Hematopoietic multipotent progenitor cell treated with erythropoietin and hydrocortisone succinate and interleukin-3 and kit ligand, for 8 days (in vitro differentiated cells): ENCODE results near the gene LIG1.
"Not testable (repeated sequence)": the region's sequence is repeated elsewhere in the genome, so short reads cannot be mapped to it uniquely, and the experiment has no call there.

Source experiments
- DNase-seq: peaks from one replicate; pipeline ENCODE4 v3.0.0-alpha.2; 2015

Gene LIG1

GRCh38 chr19:48120505-48120904 is 49.6 kb downstream of the LIG1 start:
- no peak for DNase-seq

DNA sequence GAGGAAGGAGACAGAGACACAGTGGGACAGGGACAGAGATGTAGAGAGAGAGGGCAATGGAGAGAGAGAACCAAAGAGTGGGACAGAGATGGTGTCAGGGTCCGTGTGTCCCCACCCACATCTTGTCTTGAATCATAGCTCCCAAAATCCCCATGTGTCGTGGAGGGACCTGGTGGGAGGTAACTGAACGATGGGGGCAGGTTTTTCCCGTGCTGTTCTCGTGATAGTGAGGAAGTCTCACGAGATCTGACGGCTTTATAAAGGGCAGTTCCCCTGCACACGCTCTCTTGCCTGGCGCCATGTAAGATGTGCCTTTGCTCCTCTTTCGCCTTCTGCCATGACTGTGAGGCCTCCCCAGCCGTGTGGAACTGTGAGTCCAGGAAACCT is 52.0 kb downstream of the LIG1 start:
- no peak for DNase-seq

DNA sequence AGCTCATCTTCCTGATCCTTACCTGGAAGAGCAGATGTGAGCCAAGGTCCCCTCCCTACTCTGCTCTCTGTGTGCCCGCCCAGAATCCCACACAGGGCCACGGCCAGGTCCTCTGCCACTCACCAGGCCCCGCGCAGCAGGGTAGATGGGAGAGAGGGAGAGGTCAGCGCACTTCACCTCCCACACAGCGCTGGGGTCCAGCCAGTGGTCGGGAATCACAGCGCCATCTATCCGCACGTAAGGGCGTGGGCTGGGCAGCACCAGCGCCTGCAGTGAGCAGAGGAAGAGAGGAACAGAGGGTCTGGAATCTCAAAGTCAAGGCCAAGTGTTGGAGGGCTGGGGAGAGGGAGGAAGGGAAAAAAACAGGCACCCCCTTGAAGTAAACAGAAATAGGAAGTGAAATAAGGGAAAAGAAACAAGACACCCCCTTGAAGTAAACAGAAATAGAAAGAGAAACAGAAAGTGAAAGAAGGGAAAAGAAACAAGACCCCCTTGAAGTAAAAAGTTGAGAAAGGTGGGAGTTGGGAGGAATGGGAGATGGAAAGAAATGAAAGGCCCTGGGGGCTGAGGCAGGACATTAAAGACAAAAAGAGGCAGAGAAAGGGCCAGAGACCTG is 52.5 kb downstream of the LIG1 start:
- no peak for DNase-seq

GRCh38 chr19:48113190-48113917 is 56.8 kb downstream of the LIG1 start:
- DNase-seq: no peak

DNA sequence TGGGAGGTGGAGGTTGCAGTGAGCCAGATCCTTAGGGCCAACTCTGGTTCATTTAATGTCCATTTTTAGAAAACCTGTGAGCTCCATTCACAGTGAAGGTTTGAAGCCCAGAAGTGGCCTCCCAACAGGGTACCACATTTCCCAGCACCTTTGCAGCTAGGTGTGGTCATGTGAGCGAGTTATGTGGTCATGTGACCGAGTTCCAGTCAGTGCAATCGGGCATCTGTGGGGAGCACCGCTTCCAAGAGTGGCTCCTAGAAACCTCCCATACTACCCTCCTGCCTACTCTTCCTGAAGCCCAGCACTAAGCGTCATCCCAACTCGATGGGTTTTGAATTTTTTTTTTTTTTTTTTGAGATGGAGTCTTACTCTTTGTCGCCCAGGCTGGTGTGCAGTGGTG is 58.9 kb downstream of the LIG1 start:
- DNase-seq: no peak

DNA sequence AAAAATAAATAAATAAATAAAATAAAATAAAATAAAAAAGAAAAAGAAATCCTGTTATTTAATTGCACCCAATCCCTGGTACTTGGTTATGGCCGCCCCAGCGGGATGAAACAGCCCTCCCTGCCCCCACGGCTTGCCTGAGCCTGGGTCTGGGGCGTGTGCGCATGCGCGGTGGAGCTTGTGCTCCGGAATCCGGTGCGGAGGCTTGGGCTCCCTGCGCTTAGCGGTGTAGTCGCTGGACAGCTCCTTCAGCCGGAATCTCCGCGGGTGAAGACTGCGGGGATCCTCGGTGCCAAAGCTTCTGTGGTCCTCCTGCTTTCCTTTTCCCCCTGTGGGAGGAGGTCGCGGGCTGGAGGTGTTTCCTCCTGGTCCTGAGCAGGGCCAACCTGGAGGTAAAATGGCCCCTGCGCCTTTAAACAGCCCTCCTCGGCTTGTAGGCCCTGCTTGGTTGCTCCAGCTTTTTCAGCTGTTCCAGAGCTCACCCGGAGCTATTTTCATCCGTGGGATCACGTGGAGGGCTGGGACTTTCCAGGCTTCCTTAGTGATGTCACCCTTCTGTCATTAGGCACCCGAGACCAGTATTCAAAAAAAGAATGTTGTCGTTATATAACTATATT is 59.7 kb downstream of the LIG1 start, which contains the start of gene PLA2G4C:
Gene PLA2G4C, minus strand, starts transcription at position 468 of the 617 bp plus-strand sequence. CDS start 4,288 bp downstream, outside the sequence.
- peak; percentile 88 for DNase-seq

GRCh38 chr19:48108997-48109782 is 61.0 kb downstream of the LIG1 start:
- DNase-seq: no peak

GRCh38 chr19:48103922-48104321 is 66.2 kb downstream of the LIG1 start:
- DNase-seq: no peak

DNA sequence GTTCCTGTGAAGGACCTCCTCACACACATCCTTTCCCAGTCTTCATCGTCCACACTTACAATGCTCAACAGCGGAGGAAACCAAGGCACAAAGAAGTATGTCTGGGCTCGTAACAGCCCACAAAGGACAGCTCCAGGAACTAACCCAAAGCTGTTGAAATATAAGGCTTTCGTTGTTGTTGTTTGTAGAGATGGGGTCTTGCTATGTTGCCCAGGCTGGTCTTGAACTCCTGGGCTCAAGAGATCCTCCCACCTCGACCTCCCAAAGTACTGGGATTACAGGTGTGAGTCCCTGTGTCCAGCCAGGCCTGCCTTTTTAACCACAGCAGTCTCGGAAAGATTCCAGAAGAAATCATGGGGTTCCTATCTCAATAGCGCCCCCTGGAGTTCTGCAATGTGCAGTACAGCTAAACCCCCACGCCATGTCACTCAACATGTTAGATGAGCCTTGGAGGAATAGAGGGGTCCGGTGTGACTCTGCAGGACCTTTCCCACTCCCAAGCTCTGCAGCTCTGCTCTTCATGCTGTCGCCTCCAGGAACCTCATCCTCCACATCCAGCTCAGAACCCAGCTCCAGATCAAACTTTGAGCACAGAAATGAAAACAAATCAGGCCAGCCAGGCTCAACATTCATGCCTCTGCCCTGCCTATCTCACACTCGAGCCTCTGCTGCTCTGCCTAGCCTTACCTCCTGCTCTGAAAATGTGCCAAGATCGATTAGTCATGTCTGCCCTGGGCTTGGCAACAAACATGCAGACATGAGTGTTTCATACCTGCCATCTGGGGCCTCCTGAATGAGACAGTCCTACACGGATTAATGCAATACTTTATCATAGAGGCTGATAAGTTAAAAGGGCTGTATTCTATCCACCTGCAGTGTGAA is 67.0 kb downstream of the LIG1 start:
- DNase-seq: peak; percentile 53

GRCh38 chr19:48095612-48096175 is 74.5 kb downstream of the LIG1 start:
- DNase-seq: no peak

DNA sequence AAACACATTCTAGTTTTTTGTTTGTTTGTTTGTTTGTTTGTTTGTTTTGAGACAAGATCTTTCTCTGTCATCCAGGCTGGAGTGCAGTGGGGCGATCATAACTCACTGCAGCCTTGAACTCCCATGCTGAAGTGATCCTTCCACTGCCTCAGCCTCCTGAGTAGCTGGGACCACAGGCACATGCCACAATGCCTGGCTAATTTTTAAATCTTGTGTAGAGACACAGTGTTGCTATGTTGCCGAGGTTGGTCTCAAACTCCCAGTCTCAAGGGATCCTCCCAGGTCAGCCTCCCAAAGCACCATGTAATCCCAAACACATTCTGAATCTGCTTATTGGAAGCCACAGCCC is 75.3 kb downstream of the LIG1 start:
- no peak for DNase-seq

DNA sequence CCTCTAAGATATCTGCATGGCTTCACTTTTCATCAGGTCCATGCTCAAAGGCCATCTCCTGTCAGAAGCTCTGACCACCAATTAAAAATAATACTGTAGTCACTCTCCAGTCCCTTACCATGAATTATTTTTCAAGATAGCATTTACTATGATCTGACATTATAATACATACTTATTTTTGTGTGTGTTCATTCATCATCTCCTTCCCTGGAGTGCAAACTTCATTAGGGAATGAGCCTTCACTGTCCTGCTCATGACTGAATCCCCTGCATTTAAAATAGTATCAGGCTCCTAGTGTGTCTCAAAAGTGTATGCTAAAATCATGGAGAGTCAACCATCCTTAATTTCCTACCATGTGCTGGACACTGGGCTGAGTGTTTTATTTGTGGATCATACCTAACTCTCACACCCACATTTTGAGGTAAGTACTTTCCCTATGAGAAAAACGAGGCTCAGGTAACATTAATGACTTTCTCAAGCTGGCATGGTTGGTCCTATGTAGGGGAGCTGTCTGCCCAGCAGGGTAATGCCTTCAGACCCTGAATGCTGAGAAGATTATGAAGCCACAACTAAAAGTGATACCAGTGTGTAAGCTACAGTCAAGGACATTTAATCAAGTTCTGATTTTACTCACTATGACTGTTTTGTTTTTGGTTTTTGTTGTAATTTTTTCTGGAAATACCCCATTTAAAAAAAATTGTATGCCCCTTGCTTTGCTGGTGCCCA is 75.9 kb downstream of the LIG1 start:
- no peak for DNase-seq

DNA sequence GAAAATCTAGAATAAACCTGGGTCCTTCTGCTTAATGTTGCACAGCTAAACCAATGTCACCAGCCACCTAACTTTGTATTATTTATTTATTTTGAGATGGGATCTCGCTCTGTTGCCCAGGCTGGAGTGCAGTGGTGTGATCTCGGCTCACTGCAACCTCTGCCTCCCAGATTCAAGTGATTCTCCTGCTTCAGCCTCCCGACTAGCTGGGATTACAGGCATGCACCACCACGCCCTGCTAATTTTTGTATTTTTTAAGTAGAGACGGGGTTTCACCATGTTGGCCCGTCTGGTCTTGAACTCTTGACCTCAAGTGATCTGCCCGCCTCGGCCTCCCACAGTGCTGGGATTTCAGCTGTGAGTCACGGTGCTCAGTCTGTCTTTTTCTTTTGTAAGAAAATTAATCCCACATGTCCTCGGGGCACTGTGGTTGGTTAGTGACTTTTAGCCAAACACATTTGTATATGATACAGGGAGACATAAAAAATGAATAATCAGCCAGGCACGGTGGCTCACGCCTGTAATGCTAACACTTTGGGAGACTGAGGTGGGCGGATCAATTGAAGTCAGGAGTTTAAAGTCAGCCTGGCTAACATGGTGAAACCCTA is 78.9 kb downstream of the LIG1 start:
- not testable (repeated sequence) for DNase-seq

DNA sequence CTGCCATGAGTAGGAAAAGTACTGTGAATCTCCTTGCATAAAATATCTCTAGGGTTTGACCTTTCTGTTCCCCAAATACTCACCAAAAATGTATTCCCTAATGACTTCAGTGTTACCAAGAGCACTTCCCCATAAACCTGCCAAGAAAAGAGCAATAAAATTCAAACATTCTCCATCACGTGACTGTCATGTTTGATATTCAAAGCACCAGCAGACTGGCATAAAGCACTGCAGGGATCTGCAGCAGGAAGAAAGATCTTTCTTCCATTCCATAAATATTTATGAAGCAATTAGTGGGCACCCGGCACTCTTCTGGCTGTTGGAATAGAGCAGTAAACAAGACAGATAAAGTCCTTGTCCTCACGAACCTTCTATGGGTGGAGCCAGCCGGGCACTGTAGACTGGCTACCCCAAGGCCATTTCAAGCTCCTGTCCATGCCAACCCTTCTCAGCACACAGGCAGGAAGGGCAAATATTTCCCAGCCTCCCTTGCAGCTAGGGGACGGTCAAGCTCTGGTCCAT is 79.8 kb downstream of the LIG1 start:
- DNase-seq: no peak

- not testable (repeated sequence) for DNase-seq
Observed at GRCh38 chr19:48088991-48089390, 81.2 kb downstream of the LIG1 start.

DNA sequence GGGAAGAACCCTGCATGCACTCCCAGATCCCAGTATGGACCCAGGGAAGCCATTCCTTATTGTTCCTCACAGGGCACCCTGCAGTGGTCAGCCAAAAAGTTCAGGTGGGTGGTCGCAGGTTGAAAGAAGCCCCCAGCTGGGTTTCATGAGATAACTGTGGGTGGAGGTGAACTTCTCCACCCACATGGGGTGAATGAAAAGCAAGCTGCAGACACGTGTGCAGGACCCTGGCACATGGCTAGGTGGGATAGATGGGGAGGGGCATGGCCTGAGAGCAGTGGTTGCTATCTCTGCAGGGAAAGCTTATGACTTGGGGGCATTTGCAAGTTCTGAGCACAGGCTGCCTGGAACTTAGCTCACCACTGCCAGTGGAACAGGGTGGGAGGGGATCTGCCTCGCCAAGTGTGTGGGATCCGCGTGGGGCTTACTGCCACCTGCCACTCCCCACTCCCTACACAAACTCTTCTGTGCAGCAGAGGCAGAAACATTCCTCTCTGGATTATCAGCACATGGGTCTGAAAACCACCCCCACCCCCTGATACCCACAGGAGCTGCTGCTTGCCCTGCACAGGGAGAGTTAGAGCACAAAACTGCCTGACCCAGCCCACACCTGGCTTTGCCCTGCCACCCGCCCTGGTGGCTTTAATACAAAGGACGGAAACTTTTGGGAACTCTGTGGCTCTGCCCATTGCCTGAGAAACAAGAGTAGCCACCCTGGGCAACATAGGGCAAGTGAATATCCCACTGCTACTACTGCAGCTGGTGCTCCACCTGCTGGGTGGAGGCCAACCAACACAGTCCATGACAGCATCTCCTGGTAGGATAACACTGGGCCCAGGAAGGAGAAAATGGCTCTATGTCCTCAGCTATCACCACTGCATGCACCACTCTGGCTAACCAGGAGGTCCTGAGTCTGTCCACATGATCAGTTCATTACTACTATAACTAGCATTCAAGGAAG is 84.0 kb downstream of the LIG1 start:
- DNase-seq: peak; percentile 6

- no peak for DNase-seq
Observed at GRCh38 chr19:48085076-48085475, 85.1 kb downstream of the LIG1 start.

GRCh38 chr19:48081106-48081505 is 89.0 kb downstream of the LIG1 start:
- no peak for DNase-seq

- DNase-seq: not testable (repeated sequence)
Observed at GRCh38 chr19:48070177-48070769, 99.9 kb downstream of the LIG1 start.
